Neural progenitor cell (in vitro differentiated cells): ENCODE data around the gene MTHFR.

Experiments used
- EZH2 ChIP-seq: fragments of 200-600 bp; sonication (generic); IDR thresholded peaks from 2 replicates; pipeline ENCODE4 v1.6.1; 2017; ENCODE audit warnings: antibody characterized with exemption, mild to moderate bottlenecking, moderate library complexity
- EZH2phosphoT487 ChIP-seq: fragments of 200-600 bp; sonication (generic); IDR thresholded peaks from 2 replicates; pipeline ENCODE4 v1.6.1; 2017; ENCODE audit warnings: antibody characterized with exemption

DNA sequence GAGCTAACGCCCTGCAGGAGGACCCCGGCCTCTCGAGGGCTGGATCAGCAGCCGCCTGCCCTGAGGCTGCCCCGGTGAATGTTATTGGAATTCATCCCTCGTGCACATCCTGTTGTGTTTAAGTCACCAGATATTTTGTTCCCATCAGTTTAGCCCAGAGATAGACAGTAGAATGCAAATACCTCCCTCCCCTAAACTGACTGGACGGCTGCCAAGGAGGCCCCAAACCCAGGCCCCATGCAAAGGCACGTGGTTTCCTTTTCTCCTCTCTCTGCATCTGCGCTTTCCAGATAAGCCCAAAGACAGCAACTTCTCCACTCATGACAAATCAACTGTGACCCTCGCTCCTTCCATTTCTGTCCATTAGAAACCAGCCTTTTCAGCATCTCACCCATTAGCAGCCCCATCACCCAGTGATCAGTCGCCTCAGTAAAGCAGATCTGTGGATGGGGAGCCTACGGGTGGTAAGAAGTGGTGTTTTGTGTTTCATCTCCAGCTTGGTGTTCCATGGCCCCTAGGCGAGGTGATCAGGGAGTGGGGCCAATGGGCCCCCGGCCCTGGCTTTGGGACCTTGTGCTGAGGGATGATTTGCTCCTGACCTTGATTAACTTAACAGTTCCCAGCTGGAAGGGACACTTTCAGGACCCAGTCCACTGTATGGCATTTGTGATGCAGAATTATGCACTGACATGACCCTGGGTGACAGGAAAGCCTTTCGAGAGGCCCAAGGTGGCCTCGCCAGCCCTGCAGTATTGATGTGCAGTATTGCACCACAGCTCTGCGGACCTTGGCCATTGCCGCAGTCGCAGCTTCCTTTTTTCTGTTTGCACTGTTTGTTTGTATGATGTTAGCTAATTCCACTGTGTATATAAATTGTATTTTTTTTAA is 36.6 kb upstream of the MTHFR start:
- no peak for TF ChIP-seq EZH2
- TF ChIP-seq EZH2phosphoT487: no peak
